GM19239 (cell line): ENCODE measurements around the gene ZNF384.

Experiments used
- DNase-seq: peaks from one replicate; pipeline ENCODE4 v3.0.0; 2011; ENCODE audit warnings: low spot score; ENCODE audit not compliant: insufficient read length
- FAIRE-seq: peaks from 2 replicates; lab custom pipeline; 2011; peaks lifted over from hg19 to GRCh38; lab: Jason Lieb, UNC

ZNF384 gene

DNA sequence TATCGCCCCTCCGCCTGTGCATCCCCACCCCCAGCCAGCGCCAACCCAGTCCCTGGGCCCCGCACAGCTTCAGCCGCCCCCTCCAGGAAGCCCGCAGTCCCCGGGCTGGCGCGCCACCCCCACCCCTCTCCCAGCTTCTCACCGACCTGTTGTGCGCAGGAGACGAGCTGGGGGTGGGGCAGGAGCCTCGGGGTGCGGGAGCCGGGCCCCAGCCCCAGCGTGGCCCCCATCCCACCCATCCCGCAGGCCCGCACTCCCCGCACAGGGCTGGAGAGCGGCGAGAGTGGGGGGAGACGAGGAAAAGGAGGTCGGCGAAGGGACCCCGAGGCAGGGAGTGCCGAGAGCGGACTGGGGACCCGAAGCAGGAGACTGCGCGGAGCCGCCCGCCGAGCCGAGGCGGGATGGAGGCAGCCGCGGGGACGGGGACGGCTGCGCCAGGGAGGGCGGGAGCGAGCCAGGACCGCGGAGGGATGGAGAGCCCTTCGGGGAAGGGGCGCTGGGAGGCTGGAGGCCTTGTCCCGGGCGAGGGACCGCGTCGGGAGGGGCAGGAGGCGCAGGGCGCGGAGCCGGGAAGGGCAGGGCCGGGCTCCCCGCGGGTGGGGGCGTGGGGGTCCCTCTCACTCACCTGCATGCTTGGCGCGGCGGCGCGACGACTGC, 10.9 kb upstream of the ZNF384 start:
- FAIRE-seq (no peak), DNase-seq (no peak)

DNA sequence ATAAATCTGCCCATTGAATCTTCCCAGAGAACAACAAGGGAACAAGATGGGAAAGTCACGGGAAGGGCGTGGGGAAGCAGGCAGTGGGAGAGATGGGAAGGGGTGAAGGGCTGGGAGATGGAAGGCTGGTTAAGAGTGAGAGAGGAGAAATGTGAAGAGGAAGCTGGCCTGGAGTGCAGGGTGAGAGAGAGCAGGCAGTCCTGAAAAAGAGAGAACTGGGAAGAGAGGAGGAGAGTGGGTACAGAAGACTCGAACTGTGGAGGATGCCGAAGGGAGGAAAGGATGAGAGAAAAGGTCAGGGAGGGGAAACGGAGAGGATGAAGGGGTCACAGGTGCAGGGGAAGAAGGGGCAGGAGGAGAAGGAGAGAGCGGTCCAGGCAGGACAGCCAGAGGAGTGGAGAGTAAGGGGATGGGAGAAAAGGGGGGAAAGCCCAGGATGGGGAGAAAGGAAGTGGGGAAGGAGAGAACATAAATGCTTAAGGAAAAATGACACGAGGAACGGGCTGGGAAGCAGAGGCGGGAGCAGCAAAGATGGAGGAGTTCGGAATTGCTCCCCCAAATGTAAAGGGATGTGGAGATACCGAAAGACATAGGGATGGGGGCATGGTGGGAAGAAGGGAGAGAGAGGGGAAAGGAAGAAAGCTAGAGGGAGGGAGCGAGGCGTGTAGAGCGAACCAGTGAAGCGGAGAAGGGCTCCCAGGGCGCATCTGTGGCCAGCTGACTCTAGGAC, 10.2 kb upstream of the ZNF384 start:
- DNase-seq = no peak
- FAIRE-seq = no peak

DNA sequence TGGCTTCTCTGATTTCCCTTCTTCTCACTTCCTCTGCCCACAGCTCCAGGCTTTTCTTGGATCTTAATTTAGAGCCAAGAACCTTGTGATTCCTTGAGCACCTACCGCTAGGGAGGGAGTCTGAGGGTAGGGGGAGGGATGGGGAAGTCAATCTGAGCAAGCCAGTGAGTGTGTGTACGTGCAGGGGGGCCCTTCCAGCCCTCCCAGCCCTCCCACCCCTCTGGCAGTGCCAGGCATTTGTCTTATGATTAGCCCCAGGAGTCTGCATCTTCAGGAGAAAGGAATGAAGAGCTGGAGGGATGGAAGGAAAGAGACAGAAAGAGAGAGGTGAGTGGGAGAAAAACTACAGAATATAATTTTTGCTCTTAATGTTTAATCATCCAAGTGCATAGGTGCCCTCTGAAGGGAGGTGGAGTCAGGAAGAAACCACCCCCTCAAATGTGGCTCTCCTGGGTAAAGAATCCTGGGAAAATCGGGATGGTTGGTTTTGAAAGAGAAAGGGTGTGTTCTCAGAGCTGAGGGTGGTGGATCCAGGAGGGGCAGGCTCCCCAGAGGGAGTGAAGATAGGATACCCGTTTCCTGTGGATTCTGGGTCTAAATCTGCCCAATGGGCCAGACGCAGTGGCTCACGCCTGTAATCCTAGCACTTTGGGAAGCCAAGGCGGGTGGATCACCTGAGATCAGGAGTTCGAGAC, 9.3 kb upstream of the ZNF384 start:
- no peak for DNase-seq
- no peak for FAIRE-seq

DNA sequence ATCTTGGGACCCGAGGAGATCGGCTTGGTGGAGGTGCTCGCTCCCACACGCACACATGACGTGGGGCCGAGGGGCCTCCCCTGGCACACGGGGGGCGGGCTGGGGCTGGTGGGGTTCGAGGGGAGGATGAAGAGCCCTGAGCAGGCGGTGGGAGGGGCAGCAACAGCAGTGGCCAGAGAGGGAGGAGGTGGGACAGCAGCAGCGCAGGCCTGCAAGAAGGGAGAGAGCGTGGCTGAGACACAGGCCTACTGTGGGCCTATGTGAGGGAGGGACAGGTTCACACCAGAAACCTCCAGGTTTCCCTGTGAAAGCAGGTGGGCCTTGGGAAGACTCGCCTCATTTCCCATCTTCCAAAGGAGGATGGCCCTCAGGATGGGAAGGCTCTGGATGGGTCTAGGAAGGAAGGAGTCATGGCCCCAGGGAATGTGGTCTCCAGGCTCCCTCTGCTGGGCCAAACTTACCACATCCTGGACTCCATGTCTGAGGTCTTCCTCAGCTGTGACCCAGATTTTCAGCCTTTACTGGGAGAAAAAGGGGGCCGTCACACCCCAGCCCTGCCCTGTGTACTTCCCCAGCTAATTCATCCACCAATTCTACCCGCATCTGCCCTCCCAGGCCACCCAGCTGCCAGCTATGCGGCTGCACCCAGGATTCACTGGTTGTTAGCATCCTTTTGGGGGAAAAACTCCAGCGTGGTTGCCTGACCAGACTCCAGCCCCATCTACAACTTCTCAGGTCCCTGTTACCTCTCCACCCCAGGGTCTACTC, 8.6 kb upstream of the ZNF384 start:
- FAIRE-seq (peak; percentile 55), DNase-seq (peak; percentile 53)

DNA sequence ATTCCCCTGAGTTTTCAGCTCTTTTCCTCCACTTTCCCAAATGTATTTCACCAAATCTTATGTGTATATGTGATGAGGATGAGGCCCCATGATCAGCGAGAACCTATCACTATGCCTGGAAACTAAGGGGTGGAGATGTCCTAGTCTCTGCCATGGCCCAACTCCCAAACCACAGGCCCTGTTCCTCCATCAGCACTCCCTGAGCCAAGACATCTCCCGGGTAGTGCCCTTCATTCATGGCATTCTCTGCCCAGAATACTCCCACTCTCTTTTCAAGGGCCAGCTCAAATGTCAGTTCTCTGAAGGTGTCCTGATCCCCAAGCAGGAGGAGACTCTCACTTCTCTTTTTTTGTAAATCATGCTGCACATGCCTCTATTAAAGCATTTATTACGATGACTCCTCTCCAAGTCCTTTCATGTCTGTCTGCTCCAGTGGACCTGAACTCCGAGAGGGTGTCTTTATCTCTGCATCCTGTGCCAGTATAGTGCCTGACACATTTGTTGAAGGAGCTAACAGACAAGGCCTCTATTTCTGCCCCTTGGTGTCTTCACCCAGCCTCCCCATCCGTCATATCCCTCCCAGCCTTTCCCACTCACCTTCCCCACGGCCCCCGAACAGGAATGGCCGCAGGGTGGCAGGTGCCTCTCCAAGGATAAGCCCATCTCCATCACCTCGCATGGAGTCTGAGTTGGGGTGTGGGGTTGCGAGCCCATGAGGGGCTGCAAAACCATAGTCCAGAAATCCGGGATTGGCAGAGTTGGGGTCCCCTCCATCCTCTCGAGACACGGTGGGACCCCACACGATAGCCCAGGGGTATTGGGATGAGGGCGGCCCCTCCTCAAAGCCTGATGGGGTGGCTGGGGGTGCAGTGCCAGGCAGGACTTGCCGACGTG, 7.8 kb upstream of the ZNF384 start:
- DNase-seq (no peak), FAIRE-seq (peak; percentile 68)

DNA sequence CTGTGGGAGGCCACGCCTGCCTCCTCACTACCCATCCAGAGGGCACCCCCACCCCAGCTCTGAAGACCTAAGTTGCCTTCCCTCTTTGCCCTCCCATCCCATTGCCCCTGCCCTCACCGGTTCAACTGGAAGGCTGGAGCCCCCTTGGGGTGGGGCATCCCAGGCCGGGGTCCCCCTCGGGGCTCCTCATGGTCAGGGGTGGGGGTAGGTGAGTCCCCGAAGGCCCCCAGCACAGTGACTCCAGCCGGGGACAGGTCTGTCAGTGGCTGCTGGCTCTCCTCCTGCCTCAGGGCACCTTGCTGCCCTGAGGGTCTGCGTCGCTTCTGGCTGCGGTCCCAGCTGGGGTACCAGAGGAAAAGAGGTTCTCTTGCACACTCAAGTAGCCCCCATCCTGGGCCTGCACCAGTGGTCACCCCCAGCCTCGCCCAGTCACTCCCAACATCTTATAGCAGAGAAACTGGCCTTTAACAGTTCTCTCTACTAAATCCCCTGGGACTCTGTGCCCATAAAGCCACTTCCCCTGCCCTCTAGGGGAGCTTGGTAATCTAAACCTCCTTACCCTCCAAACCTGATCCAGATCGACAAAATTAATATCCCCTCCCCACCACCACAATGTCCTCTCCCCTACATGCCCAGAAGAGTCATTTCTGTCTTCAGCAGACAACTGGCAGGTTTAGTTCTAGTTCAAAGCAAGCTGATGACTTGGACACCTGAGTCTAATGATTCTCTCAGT, 6.3 kb upstream of the ZNF384 start:
- FAIRE-seq = no peak

DNA sequence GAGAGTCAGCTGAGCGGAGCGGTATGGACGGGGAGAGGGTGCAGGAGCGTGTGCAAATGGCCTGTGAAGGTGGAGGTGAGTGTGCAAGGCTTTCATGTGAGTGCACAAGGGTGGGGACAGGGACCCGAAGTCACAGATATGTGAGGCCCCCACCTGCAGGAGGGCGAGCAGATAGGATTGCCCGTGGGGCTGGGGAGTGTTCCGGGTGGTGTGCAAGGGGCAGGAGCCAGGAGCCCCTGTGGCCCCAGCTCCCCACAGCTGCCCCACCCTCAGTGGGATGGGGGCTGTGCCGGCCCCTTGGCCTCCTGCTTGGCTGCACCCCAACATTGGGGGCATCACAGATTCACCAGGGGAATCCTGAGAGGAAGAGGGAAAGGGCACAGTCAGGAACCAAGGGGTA, 5.5 kb upstream of the ZNF384 start:
- DNase-seq (no peak), FAIRE-seq (no peak)

More for the DNA sequence above, 6.3 kb upstream of the ZNF384 start:
- DNase-seq = no peak

DNA sequence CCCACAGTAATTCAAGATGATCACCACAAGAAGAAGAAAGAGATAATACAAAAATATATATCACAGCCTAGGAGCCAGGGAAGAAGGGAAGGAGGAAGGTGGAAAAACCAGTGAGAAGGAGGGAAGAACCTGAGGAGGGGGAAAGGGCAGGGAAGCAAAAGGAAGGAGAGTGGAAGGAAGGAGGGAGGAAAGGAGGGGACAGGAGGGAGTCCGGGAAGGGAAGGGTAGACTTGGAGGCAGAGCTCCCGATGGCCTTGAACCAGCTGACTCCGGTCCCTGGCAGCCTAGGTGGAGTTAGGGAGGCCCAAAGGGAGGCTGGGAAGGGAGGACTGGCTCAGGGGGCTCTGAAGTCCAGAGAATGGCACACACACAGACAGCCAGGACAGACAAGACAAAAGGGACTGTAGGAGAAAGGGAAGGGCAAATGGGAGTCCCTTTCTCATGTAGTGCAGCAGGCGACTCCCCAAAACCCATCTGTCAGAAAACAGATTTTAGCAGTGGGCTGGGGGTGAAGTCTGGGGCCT, 4.7 kb upstream of the ZNF384 start:
- FAIRE-seq (no peak), DNase-seq (no peak)

DNA sequence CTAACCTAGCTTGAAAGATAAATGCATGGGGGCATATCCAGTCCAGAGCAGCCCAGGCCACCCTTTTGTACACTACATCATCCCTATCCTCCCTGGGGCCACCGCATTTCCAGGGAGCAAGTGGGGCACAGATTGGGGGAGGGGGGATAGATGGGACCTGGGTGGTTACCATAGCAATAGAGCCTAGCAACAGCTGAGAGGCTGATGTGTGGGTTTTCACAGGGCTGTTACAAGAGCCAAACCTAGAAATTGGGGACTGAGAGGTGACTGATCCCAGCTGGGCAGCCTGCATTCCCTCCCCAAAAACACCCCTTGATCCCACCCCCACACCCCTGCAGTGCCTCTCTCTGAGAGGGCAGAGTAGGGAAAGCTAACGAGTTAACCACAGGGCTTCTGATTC, 3.7 kb upstream of the ZNF384 start:
- no peak for DNase-seq
- FAIRE-seq = no peak

DNA sequence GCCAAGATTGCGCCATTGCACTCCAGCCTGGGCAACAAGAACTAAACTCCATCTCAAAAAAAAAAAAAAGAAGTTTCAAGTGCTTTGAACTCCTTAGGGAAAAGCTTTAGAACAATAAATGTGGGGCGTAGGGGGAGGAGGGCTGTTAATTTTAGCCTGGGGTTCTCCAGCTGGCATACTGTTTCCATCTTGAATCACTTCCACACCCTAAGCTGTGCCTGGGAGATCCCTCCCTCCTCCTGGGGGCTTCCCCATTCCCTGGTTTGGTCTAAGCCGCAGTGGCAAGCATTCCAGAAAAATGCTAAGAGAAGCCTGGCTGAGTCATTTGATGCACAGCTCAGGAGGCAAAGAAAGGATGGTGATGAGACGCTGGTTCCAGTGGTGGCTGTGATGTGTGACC, 2.3 kb upstream of the ZNF384 start:
- no peak for FAIRE-seq
- DNase-seq = no peak

DNA sequence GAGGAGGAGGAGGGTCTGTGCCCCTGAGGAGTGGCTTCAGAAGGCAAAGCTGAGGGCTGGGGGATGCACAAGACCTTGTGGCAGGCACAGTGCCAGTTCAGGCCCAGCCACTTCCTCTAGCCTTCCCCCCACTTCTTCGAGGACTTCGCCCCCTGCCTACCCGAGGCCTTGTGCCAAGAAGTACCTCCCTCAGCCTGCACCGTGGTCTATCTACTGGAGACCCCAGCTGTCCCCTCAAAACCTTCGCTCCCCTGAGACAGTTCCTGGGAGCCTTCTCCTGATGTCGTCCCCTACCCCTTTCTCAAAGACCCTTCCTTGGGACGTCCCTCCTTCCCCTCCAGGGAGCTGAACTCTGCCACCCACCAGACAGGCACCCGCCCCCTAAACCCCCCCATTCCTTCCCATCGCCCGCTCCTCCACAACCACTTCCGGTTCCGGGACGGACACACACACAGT, 604 bp downstream of the ZNF384 start:
- peak; percentile 28 for FAIRE-seq
- DNase-seq = peak; percentile 57

DNA sequence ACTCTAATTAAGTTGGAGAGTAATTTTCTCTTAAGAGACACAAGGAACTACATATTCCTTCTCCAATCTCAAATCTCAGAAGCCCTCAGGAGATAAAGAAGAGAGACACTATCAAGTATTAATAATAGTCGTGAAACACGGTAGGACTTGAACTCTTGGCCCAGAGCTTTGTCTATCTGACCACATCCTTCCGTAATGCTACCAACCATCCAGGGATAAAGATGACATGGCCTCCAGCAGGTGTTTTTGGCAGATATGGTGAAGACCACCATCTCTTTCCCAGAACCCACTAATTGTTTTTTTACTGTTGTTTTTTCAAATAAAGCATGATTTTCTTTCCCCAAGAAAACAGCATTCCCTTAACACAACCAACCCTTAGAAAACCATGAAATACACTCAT, 3.4 kb downstream of the ZNF384 start:
- FAIRE-seq (no peak), DNase-seq (no peak)

DNA sequence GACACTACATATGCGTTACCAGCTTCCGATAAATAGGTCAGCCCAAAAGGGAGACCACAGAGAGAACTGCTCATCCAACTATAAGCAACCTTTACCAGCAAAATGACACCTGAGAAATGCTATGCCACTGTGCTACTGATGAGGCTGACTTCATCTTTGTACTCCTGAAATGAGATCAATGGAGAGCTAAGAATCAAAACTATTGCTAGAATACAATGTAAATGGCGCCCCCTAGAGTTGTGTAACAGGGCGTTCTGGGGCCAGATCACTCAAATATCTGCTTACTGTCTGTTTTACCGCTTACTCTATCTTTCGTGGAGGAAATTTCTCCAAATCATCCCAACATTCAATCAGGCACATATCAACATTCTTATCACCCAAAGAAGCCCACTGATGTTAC, 4.6 kb downstream of the ZNF384 start:
- FAIRE-seq = peak; percentile 51

DNA sequence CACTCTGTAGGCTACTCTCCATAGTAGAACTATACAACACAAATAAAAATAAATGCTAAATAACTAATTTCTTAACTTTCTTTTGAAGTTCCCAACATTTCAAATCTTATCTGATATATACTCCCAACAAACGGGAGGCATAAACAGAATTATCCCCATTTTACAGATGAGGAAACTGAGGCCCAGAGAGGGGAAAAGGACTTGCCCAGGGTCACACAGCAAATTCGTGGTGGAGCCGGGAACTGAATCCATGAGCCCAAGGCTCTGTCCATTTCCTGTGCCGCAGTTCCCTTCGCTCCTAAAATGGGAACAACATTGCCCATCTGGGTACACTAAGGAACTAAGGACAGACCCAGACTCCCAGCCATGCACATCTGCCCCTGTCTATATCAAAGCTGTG, 12.2 kb downstream of the ZNF384 start:
- DNase-seq = no peak
- no peak for FAIRE-seq

More for the DNA sequence above, 4.6 kb downstream of the ZNF384 start:
- DNase-seq = no peak

DNA sequence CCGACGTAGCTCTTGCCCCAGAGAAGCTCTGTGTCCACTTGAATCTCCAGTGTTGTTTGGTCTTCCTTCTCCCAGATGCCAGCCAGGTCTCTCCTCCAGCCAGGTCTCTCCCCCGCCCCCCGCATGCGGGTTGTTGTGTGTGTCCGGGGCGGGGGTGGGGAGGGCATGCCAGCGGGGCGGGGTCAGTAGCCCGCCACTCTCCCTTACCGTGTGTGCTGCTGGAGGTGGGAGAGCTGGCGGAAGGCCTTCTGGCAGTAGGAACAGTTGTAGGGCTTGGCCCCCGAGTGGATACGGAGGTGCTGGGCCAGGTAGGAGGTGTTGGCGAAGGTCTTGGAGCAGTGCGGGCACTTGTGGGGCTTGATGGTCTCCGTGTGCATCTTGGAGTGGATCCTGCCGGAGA, 17.0 kb downstream of the ZNF384 start:
- DNase-seq (no peak), FAIRE-seq (no peak)

DNA sequence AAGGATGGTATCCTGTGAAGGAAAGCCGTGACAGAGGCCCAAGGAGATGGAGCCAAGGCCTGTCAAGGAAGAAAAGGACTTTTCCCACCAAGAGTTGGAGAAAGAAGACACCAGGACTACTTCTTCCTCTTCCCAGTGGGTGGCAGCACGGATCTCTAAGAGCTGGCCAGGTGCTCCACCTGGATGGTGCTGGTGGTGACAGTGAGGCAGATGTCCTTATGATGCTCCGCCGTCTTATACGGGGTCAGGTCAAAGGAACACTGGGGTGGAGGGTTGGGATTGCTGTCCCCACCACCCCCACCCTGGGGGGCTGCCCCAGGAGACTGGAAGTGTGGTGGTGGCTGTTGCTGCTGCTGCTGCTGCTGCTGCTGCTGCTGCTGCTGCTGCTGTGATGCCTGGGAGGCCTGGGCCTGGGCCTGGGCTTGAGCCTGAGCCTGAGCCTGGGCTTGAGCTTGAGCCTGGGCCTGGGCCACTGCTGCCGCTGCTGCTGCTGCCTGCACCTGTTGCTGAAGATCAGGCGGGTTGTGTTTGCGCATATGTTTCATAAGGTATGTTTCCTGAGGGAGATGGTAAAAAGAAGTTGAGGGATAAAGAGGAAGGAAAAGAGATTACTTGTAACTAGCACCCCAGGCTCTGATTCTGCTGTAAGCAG, 21.5 kb downstream of the ZNF384 start:
- FAIRE-seq = no peak

DNA sequence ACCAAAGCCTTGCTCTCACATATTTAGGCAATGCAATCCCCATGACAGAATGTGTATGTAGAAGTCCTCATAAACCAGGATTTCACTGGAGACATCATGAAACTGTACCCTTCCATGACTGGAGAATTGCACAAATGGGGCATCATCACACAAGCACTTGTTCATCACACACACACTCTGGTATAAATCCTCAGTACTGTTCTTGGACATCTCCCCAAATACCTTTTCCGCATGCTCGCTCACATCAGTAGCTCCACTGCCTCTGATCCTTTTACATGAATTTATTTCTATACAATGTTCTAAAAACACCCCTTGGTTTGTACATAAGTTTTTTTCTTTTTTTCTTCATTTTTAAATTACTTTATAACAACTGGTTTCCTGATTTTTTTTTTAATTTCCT, 23.0 kb downstream of the ZNF384 start:
- DNase-seq = no peak
- no peak for FAIRE-seq

More for the DNA sequence above, 21.5 kb downstream of the ZNF384 start:
- DNase-seq = no peak

DNA sequence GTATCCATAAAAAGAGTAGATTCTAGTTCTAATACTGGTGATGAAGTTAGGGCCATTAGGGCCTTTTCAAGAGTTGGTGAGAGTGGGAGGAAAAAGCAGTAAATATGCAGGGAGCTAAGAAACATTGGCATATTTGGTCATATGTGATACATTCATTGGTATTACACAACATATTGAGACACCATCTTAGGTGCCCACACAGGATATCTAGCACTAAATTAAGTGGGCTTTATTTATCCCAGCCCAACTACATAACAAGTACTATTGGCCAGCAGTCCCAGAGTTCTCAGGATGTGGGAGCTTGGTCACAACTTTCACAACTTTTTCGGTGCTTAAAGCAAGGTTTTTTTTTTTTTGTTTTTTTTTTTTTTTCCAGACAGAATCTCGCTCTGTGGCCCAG, 24.3 kb downstream of the ZNF384 start:
- DNase-seq (no peak), FAIRE-seq (no peak)
